Peyer's patch (tissue), 4 donors: ENCODE measurements around the gene RPL14.

Source experiments
- CTCF ChIP-seq, 6 experiments: fragments of 450-650 bp in 4 of 6; fragments of 200-600 bp in 2 of 6; sonication (generic) in 1 of 6; IDR thresholded peaks; one replicate each; pipeline ENCODE4 v1.5.1; 2017 to 2019; ENCODE audit warnings: antibody characterized with exemption in 6 of 6, mild to moderate bottlenecking in 3 of 6, moderate library complexity in 1 of 6
- POLR2A ChIP-seq, 2 donors: fragments of 450-650 bp; IDR thresholded peaks; one replicate each; pipeline ENCODE4 v1.5.1; 2017; ENCODE audit warnings: antibody characterized with exemption in 2 of 2, mild to moderate bottlenecking in 2 of 2, moderate library complexity in 2 of 2

GRCh38 chr3:40505599-40506462 is 48.7 kb downstream of the RPL14 start, which contains the start of gene ZNF620:
- TF ChIP-seq CTCF (IDR thresholded peaks at IDR 0.05) (peak in 3 of 6 experiments; percentile 19 to 29 (median 28)), POLR2A (IDR thresholded peaks at IDR 0.05) (peak; percentile 31 to 35)
